GM18498 (cell line): ENCODE measurements around the gene SLC47A2.
"Not testable (repeated sequence)": the region's sequence is repeated elsewhere in the genome, so short reads cannot be mapped to it uniquely, and the experiment has no call there.

Experiments used
- ATAC-seq: cut with Tn5 transposase; IDR thresholded peaks from one replicate; pipeline ENCODE4 v1.9.1; 2021; ENCODE audit warnings: mild to moderate bottlenecking, moderate library complexity; ENCODE audit not compliant: unreplicated experiment

SLC47A2 gene

GRCh38 chr17:19671433-19671832, 45.0 kb downstream of the SLC47A2 start:
- ATAC-seq = no peak

- no peak for ATAC-seq
Observed at GRCh38 chr17:19670908-19671307, 45.5 kb downstream of the SLC47A2 start.

- not testable (repeated sequence) for ATAC-seq
Observed at GRCh38 chr17:19669680-19670079, 46.7 kb downstream of the SLC47A2 start.

- ATAC-seq = no peak
Observed at GRCh38 chr17:19664821-19665181, 51.6 kb downstream of the SLC47A2 start.

- ATAC-seq = no peak
Observed at GRCh38 chr17:19664136-19664820, 52.1 kb downstream of the SLC47A2 start.

GRCh38 chr17:19663097-19663496, 53.3 kb downstream of the SLC47A2 start:
- no peak for ATAC-seq

- ATAC-seq = no peak
Observed at GRCh38 chr17:19661121-19661520, 55.3 kb downstream of the SLC47A2 start.

- ATAC-seq = no peak
Observed at GRCh38 chr17:19660219-19660870, 56.0 kb downstream of the SLC47A2 start.

GRCh38 chr17:19659366-19660177, 56.8 kb downstream of the SLC47A2 start:
- no peak for ATAC-seq

- no peak for ATAC-seq
Observed at GRCh38 chr17:19656851-19657581, 59.4 kb downstream of the SLC47A2 start.

GRCh38 chr17:19656336-19656735, 60.0 kb downstream of the SLC47A2 start:
- no peak for ATAC-seq

- no peak for ATAC-seq
Observed at GRCh38 chr17:19654896-19655295, 61.5 kb downstream of the SLC47A2 start.

- no peak for ATAC-seq
Observed at GRCh38 chr17:19654342-19654886, 62.0 kb downstream of the SLC47A2 start.

GRCh38 chr17:19652595-19652994, 63.8 kb downstream of the SLC47A2 start:
- ATAC-seq = no peak

- ATAC-seq = no peak
Observed at GRCh38 chr17:19651451-19652238, 64.7 kb downstream of the SLC47A2 start.

GRCh38 chr17:19650826-19651225, 65.6 kb downstream of the SLC47A2 start:
- ATAC-seq = no peak

- ATAC-seq = no peak
Observed at GRCh38 chr17:19649274-19649541, 67.2 kb downstream of the SLC47A2 start.

GRCh38 chr17:19648475-19649273, 67.7 kb downstream of the SLC47A2 start, which contains the start of gene ALDH3A2:
TSS of gene ALDH3A2 (plus strand) at chr17:19648751. CDS start at chr17:19648972, 221 bp downstream.
- peak; percentile 93 for ATAC-seq

- no peak for ATAC-seq
Observed at GRCh38 chr17:19647697-19648474, 68.5 kb downstream of the SLC47A2 start.
